Globus pallidus (tissue), 1 donor: Measurements from ENCODE around the gene KRTAP9-4.
"Not testable (repeated sequence)": the region's sequence is repeated elsewhere in the genome, so short reads cannot be mapped to it uniquely, and the experiment has no call there.

Source experiments
- DNase-seq: peaks from one replicate; pipeline ENCODE4 v3.0.0-alpha.2; 2015; ENCODE audit warnings: low spot score

KRTAP9-4 gene

GRCh38 chr17:41265078-41265477 is 15.6 kb downstream of the KRTAP9-4 start, which contains the start of gene KRTAP9-6:
KRTAP9-6 (plus strand) TSS chr17:41265378; CDS start chr17:41265378, 0 bp downstream.
- DNase-seq: no peak

- DNase-seq: no peak
Observed at GRCh38 chr17:41267711-41268110, 18.2 kb downstream of the KRTAP9-4 start.

GRCh38 chr17:41271323-41271722 is 21.8 kb downstream of the KRTAP9-4 start:
- DNase-seq: not testable (repeated sequence)

GRCh38 chr17:41271858-41272257 is 22.4 kb downstream of the KRTAP9-4 start:
- DNase-seq: no peak

DNA sequence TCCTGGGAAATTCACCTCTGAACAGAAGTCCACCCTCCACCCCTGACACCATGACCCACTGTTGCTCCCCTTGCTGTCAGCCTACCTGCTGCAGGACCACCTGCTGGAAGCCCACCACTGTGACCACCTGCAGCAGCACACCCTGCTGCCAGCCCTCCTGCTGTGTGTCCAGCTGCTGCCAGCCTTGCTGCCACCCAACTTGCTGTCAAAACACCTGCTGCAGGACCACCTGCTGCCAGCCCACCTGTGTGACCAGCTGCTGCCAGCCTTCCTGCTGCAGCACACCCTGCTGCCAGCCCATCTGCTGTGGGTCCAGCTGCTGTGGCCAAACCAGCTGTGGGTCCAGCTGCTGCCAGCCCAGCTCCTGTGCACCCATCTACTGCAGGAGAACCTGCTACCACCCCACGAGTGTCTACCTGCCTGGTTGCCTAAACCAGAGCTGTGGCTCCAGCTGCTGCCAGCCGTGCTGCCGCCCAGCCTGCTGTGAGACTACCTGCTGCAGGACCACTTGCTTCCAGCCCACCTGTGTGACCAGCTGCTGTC is 26.2 kb downstream of the KRTAP9-4 start, which contains the start of gene KRTAP9-7:
KRTAP9-7 (plus strand) TSS at position 51 of the 543 bp plus-strand sequence; CDS start at position 51, 0 bp downstream.
- DNase-seq: not testable (repeated sequence)

DNA sequence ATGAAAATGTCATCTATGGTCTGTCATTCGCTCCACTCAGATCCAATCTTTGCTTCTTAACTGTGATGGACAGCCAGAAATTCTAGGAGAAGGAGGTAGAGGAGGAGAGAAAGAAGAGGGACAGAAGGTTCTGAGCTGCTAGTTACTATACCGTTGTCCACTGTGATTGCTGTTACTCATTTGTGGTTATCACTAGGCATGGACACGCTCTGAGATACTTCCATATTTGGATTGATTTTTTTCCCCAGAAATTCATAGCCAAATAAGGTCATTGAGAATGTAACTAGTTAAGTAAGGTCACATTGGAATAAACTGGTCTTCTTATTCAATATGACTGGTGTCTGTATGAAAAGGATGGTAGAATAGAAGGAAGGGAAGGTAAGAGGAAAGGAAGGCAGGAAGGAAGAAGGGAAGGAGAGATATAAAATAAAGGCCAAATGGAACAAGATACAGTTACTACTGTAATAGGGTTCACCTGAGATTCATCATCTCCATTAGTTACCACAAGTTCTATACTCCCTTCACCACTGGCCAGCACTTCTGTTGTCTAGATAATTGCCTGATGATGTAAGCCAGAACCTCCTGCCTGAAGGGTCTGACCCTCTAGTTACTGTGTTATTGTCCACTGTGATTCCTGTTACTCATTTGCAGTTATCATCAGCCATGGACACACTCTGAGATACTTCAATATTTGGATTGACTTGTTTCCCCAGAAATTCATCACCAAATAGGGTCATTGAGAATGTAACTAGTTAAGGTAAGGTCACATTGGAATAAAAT is 28.9 kb downstream of the KRTAP9-4 start:
- no peak for DNase-seq

GRCh38 chr17:41284043-41284442 is 34.6 kb downstream of the KRTAP9-4 start:
- DNase-seq: no peak

DNA sequence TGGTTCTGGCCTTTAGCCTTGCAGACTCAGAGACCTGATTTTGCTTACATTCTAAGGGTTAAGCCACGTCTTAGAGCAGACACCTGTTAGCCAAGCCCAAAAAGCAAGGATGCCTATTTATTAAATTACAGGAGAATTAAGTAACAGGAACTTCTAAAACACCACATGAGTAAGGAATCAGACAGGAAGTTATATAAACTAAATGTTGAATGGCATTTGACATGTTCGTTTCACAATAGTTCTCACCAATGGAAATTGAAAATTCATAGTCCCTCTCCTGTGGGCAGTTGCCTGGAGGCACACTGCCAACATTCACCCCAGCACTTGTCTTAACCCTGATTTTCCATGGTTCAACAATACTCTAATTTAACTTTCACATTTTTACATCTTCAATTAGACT is 35.1 kb downstream of the KRTAP9-4 start:
- DNase-seq: no peak

DNA sequence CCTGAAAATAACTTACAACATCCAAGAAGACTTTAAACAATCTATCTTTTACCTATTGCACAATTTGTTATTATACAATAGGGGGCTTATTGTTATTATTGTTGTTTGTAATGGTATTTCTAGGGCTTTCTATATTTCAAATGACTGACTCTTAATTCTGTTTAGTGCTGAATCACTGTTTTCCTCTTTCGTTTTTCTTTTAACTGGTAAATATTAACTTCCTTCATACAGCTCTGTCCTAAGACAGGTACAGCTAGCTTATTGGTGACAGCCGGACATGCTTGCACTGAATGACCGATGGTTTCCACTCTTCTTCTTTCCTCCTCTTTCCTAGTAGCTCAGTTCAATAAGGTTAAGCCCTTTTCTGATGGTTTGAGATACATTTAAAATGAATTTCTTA is 37.6 kb downstream of the KRTAP9-4 start:
- DNase-seq: no peak

- no peak for DNase-seq
Observed at GRCh38 chr17:41294016-41294415, 44.5 kb downstream of the KRTAP9-4 start.

GRCh38 chr17:41296846-41297245 is 47.4 kb downstream of the KRTAP9-4 start:
- DNase-seq: no peak

DNA sequence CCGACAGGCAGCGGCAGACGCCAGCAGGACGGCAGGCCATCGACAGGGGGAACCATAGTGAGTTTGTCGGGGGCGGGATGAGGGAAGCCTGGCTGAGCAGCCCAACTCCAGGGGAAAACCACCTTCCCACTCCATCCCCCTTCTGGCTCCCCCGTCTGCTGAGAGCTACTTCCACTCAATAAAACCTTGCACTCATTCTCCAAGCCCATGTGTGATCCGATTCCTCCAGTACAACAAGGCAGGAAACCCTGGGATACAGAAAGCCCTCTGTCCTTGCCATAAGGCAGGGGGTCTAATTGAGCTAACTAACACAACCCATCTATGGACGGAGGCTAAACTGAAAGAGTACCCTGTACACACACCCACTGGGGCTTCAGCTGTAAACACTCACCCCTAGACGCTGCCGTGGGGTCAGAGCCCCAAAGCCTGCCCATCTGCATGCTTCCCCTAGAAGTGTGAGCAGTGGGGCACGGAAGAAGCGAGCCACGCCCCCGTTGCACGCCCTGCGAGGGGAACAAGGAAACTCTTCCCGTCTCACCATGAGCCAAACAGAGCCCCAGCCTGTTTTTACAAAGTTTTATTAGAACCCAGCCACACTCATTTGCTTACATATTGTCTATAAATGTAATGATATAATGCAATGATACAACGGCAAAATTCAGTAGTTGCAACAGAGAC is 49.1 kb downstream of the KRTAP9-4 start:
- no peak for DNase-seq
